ENCODE data around the gene USP53. TPM values are rescaled to one million over a fixed set of nuclear protein-coding genes. Genes with fewer than 3 reads are reported as not detected.

The USP53 gene
- total and polyA plus RNA-seq, 4 donors = 17.4 to 54.4 (median 35.7) TPM

GRCh38 chr4:119191505-119191904, 21.0 kb upstream of the USP53 start:
- no peaks in the 10 kb centered on the region for H3K27me3 ChIP-seq (ENCODE audit: control insufficient read depth, insufficient read depth, low read length)
- no peak overlapping the region for H3K4me3 ChIP-seq (ENCODE audit: low read depth, low read length)
- no peaks in the 10 kb centered on the region for H3K36me3 ChIP-seq (ENCODE audit: control insufficient read depth, insufficient read depth, low read length)
- DNase-seq (ENCODE audit: low read depth in 4 of 6, low spot score in 6 of 6) = no peak
- no peak overlapping the region for H3K27ac ChIP-seq (ENCODE audit: low read depth, low read length)
- H3K9me3 ChIP-seq (ENCODE audit: control insufficient read depth, insufficient read depth, low read length) = peaks cover 2% of the 10 kb centered on the region
- no peaks in the 10 kb centered on the region for H3K4me1 ChIP-seq (ENCODE audit: control insufficient read depth, insufficient read depth, low read length)
- WGBS (ENCODE audit: insufficient coverage) = 90% methylated on average over 2 of the region's 3 CpGs

GRCh38 chr4:119197772-119198212, 14.7 kb upstream of the USP53 start:
- H3K27ac ChIP-seq (ENCODE audit: low read depth, low read length) = no peak overlapping the region
- 83% methylated on average over 10 of the region's 11 CpGs for WGBS (ENCODE audit: insufficient coverage)

GRCh38 chr4:119204916-119205315, 7.6 kb upstream of the USP53 start:
- Histone ChIP-seq H3K27ac (ENCODE audit: low read depth, low read length) (peak overlapping the region; percentile 61), H3K4me3 (ENCODE audit: low read depth, low read length) (no peak overlapping the region)
- no CpG with 5 or more reads among the region's 4 CpGs for WGBS (ENCODE audit: insufficient coverage)

More at GRCh38 chr4:119197772-119198212, 14.7 kb upstream of the USP53 start:
- no peaks in the 10 kb centered on the region for H3K27me3 ChIP-seq (ENCODE audit: control insufficient read depth, insufficient read depth, low read length)
- no peaks in the 10 kb centered on the region for H3K4me1 ChIP-seq (ENCODE audit: control insufficient read depth, insufficient read depth, low read length)
- DNase-seq (ENCODE audit: low read depth in 4 of 6, low spot score in 6 of 6) = no peak
- H3K9me3 ChIP-seq (ENCODE audit: control insufficient read depth, insufficient read depth, low read length) = peaks cover 2% of the 10 kb centered on the region
- no peaks in the 10 kb centered on the region for H3K36me3 ChIP-seq (ENCODE audit: control insufficient read depth, insufficient read depth, low read length)
- H3K4me3 ChIP-seq (ENCODE audit: low read depth, low read length) = no peak overlapping the region

GRCh38 chr4:119205690-119206089, 6.8 kb upstream of the USP53 start:
- Histone ChIP-seq H3K4me3 (ENCODE audit: low read depth, low read length) (no peak overlapping the region), H3K4me1 (ENCODE audit: control insufficient read depth, insufficient read depth, low read length) (peaks cover 4% of the 10 kb centered on the region), H3K36me3 (ENCODE audit: control insufficient read depth, insufficient read depth, low read length) (no peaks in the 10 kb centered on the region), H3K27me3 (ENCODE audit: control insufficient read depth, insufficient read depth, low read length) (no peaks in the 10 kb centered on the region), H3K9me3 (ENCODE audit: control insufficient read depth, insufficient read depth, low read length) (no peaks in the 10 kb centered on the region), H3K27ac (ENCODE audit: low read depth, low read length) (peak overlapping the region; percentile 64)
- no peak for DNase-seq (ENCODE audit: low read depth in 4 of 6, low spot score in 6 of 6)

More at GRCh38 chr4:119204916-119205315, 7.6 kb upstream of the USP53 start:
- DNase-seq (ENCODE audit: low read depth in 4 of 6, low spot score in 6 of 6) = peak in 1 of 6 donors; percentile 20
- Histone ChIP-seq H3K36me3 (ENCODE audit: control insufficient read depth, insufficient read depth, low read length) (no peaks in the 10 kb centered on the region), H3K27me3 (ENCODE audit: control insufficient read depth, insufficient read depth, low read length) (no peaks in the 10 kb centered on the region), H3K4me1 (ENCODE audit: control insufficient read depth, insufficient read depth, low read length) (peaks cover 4% of the 10 kb centered on the region), H3K9me3 (ENCODE audit: control insufficient read depth, insufficient read depth, low read length) (no peaks in the 10 kb centered on the region)

DNA sequence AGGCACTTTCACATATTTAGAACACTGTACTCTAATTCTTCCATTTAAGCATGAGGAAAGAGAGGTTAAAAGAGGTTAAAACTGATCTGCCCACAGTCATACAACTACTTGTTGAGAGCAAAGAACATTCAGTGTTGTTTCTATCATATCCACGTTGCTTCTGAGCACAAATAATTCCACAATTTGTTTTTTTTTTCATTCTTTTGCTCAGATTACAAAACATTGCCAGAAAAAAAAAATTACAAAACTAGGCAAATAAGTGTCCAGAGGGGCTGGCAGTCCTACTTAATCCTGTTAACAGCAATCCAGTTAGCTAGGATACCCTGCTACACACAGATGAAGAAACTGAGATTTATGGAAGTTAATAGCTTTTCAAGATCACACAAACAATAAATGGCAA, 6.3 kb upstream of the USP53 start:
- H3K9me3 ChIP-seq (ENCODE audit: control insufficient read depth, insufficient read depth, low read length) = no peaks in the 10 kb centered on the region
- peaks cover 4% of the 10 kb centered on the region for H3K4me1 ChIP-seq (ENCODE audit: control insufficient read depth, insufficient read depth, low read length)
- no peak overlapping the region for H3K4me3 ChIP-seq (ENCODE audit: low read depth, low read length)
- no peak for DNase-seq (ENCODE audit: low read depth in 4 of 6, low spot score in 6 of 6)
- no peaks in the 10 kb centered on the region for H3K27me3 ChIP-seq (ENCODE audit: control insufficient read depth, insufficient read depth, low read length)
- no peaks in the 10 kb centered on the region for H3K36me3 ChIP-seq (ENCODE audit: control insufficient read depth, insufficient read depth, low read length)
- peak overlapping the region; percentile 64 for H3K27ac ChIP-seq (ENCODE audit: low read depth, low read length)
- no CpG with 5 or more reads among the region's 1 CpG for WGBS (ENCODE audit: insufficient coverage)

DNA sequence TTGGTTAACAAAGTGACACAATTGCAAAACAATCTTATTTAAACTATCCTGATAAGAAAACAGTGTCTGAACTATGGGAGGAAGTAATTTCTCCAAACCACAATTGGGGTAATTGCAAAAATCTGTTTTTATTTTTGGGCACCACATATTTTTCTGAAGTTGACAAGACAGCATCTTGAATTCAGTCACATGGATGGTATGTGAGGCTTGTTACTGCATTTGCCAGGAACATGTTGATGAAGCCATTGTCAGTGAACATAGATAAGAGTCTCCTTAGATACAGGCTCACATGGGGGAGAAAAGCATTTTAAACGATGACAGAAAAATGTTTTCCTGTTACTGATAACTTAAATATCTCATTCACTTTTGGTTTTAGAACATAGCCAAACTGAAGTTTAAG, 5.5 kb upstream of the USP53 start:
- Histone ChIP-seq H3K27ac (ENCODE audit: low read depth, low read length) (peak overlapping the region; percentile 1), H3K27me3 (ENCODE audit: control insufficient read depth, insufficient read depth, low read length) (no peaks in the 10 kb centered on the region), H3K4me1 (ENCODE audit: control insufficient read depth, insufficient read depth, low read length) (peaks cover 4% of the 10 kb centered on the region), H3K9me3 (ENCODE audit: control insufficient read depth, insufficient read depth, low read length) (no peaks in the 10 kb centered on the region), H3K4me3 (ENCODE audit: low read depth, low read length) (no peak overlapping the region), H3K36me3 (ENCODE audit: control insufficient read depth, insufficient read depth, low read length) (no peaks in the 10 kb centered on the region)
- no CpG with 5 or more reads among the region's 1 CpG for WGBS (ENCODE audit: insufficient coverage)
- DNase-seq (ENCODE audit: low read depth in 4 of 6, low spot score in 6 of 6) = no peak

GRCh38 chr4:119209077-119209476, 3.4 kb upstream of the USP53 start:
- H3K4me3 ChIP-seq (ENCODE audit: low read depth, low read length) = no peak overlapping the region
- no peaks in the 10 kb centered on the region for H3K27me3 ChIP-seq (ENCODE audit: control insufficient read depth, insufficient read depth, low read length)
- no peak overlapping the region for H3K27ac ChIP-seq (ENCODE audit: low read depth, low read length)

GRCh38 chr4:119209586-119209985, 2.9 kb upstream of the USP53 start:
- Histone ChIP-seq H3K9me3 (ENCODE audit: control insufficient read depth, insufficient read depth, low read length) (no peaks in the 10 kb centered on the region), H3K4me3 (ENCODE audit: low read depth, low read length) (no peak overlapping the region), H3K27me3 (ENCODE audit: control insufficient read depth, insufficient read depth, low read length) (no peaks in the 10 kb centered on the region), H3K36me3 (ENCODE audit: control insufficient read depth, insufficient read depth, low read length) (no peaks in the 10 kb centered on the region), H3K27ac (ENCODE audit: low read depth, low read length) (no peak overlapping the region), H3K4me1 (ENCODE audit: control insufficient read depth, insufficient read depth, low read length) (peaks cover 3% of the 10 kb centered on the region)
- no peak for DNase-seq (ENCODE audit: low read depth in 4 of 6, low spot score in 6 of 6)
- no CpG with 5 or more reads among the region's 1 CpG for WGBS (ENCODE audit: insufficient coverage)

More at GRCh38 chr4:119209077-119209476, 3.4 kb upstream of the USP53 start:
- peaks cover 5% of the 10 kb centered on the region for H3K4me1 ChIP-seq (ENCODE audit: control insufficient read depth, insufficient read depth, low read length)
- no peaks in the 10 kb centered on the region for H3K36me3 ChIP-seq (ENCODE audit: control insufficient read depth, insufficient read depth, low read length)
- no peak for DNase-seq (ENCODE audit: low read depth in 4 of 6, low spot score in 6 of 6)
- H3K9me3 ChIP-seq (ENCODE audit: control insufficient read depth, insufficient read depth, low read length) = no peaks in the 10 kb centered on the region

- Histone ChIP-seq H3K4me3 (ENCODE audit: low read depth, low read length) (no peak overlapping the region), H3K27ac (ENCODE audit: low read depth, low read length) (no peak overlapping the region), H3K27me3 (ENCODE audit: control insufficient read depth, insufficient read depth, low read length) (no peaks in the 10 kb centered on the region), H3K9me3 (ENCODE audit: control insufficient read depth, insufficient read depth, low read length) (no peaks in the 10 kb centered on the region), H3K4me1 (ENCODE audit: control insufficient read depth, insufficient read depth, low read length) (peaks cover 3% of the 10 kb centered on the region), H3K36me3 (ENCODE audit: control insufficient read depth, insufficient read depth, low read length) (no peaks in the 10 kb centered on the region)
- WGBS (ENCODE audit: insufficient coverage) = 93% methylated on average over 4 of the region's 4 CpGs
- no peak for DNase-seq (ENCODE audit: low read depth in 4 of 6, low spot score in 6 of 6)
Observed at GRCh38 chr4:119210775-119211174, 1.7 kb upstream of the USP53 start.

GRCh38 chr4:119211867-119212233, 663 bp upstream of the USP53 start:
- Histone ChIP-seq H3K4me3 (ENCODE audit: low read depth, low read length) (peak overlapping the region; percentile 92), H3K36me3 (ENCODE audit: control insufficient read depth, insufficient read depth, low read length) (no peaks in the 10 kb centered on the region), H3K27me3 (ENCODE audit: control insufficient read depth, insufficient read depth, low read length) (no peaks in the 10 kb centered on the region), H3K9me3 (ENCODE audit: control insufficient read depth, insufficient read depth, low read length) (no peaks in the 10 kb centered on the region), H3K4me1 (ENCODE audit: control insufficient read depth, insufficient read depth, low read length) (peaks cover 3% of the 10 kb centered on the region), H3K27ac (ENCODE audit: low read depth, low read length) (peak overlapping the region; percentile 96)
- WGBS (ENCODE audit: insufficient coverage) = 1% methylated on average over 12 of the region's 12 CpGs
- no peak for DNase-seq (ENCODE audit: low read depth in 4 of 6, low spot score in 6 of 6)
